ENCODE data around the gene PSMB11.

The PSMB11 gene

GRCh38 chr14:23058654-23059504 is 16.9 kb downstream of the PSMB11 start:
- DNase-seq (ENCODE audit: low read depth) = no peak

- DNase-seq (ENCODE audit: low read depth) = no peak
These were observed 18.7 kb downstream of the PSMB11 start for GRCh38 chr14:23060536-23061260.

GRCh38 chr14:23062002-23062401 is 20.0 kb downstream of the PSMB11 start:
- DNase-seq (ENCODE audit: low read depth) = no peak

GRCh38 chr14:23063601-23064000 is 21.6 kb downstream of the PSMB11 start:
- DNase-seq (ENCODE audit: low read depth) = no peak

GRCh38 chr14:23066368-23066767 is 24.4 kb downstream of the PSMB11 start:
- DNase-seq (ENCODE audit: low read depth) = no peak

GRCh38 chr14:23066855-23067744 is 25.1 kb downstream of the PSMB11 start:
- DNase-seq (ENCODE audit: low read depth) = no peak

- no peak for DNase-seq (ENCODE audit: low read depth)
These were observed 26.1 kb downstream of the PSMB11 start for GRCh38 chr14:23067847-23068788.

- peak; percentile 49 for DNase-seq (ENCODE audit: low read depth)
These were observed 26.9 kb downstream of the PSMB11 start for GRCh38 chr14:23068789-23069412.

GRCh38 chr14:23069413-23069806 is 27.4 kb downstream of the PSMB11 start:
- DNase-seq (ENCODE audit: low read depth) = no peak

- DNase-seq (ENCODE audit: low read depth) = no peak
These were observed 28.5 kb downstream of the PSMB11 start for GRCh38 chr14:23070262-23071129.

GRCh38 chr14:23071244-23071920 is 29.4 kb downstream of the PSMB11 start:
- peak; percentile 51 for DNase-seq (ENCODE audit: low read depth)

- DNase-seq (ENCODE audit: low read depth) = no peak
These were observed 30.0 kb downstream of the PSMB11 start for GRCh38 chr14:23071921-23072539.

- DNase-seq (ENCODE audit: low read depth) = no peak
These were observed 32.9 kb downstream of the PSMB11 start for GRCh38 chr14:23074906-23075305.

GRCh38 chr14:23076785-23077408 is 34.9 kb downstream of the PSMB11 start:
- DNase-seq (ENCODE audit: low read depth) = no peak

- DNase-seq (ENCODE audit: low read depth) = no peak
These were observed 36.0 kb downstream of the PSMB11 start for GRCh38 chr14:23077962-23078361.

GRCh38 chr14:23078692-23079116 is 36.7 kb downstream of the PSMB11 start:
- no peak for DNase-seq (ENCODE audit: low read depth)

- no peak for DNase-seq (ENCODE audit: low read depth)
These were observed 37.7 kb downstream of the PSMB11 start for GRCh38 chr14:23079716-23080115.

- no peak for DNase-seq (ENCODE audit: low read depth)
These were observed 38.5 kb downstream of the PSMB11 start for GRCh38 chr14:23080474-23080873.
